ENCODE results near the gene CYP1B1. TPM values are rescaled to one million over a fixed set of nuclear protein-coding genes. Genes with fewer than 3 reads are reported as not detected.

Gene CYP1B1
- total RNA-seq, 6 experiments from 2014 or later, result 0.17 TPM; not detected in 5

DNA sequence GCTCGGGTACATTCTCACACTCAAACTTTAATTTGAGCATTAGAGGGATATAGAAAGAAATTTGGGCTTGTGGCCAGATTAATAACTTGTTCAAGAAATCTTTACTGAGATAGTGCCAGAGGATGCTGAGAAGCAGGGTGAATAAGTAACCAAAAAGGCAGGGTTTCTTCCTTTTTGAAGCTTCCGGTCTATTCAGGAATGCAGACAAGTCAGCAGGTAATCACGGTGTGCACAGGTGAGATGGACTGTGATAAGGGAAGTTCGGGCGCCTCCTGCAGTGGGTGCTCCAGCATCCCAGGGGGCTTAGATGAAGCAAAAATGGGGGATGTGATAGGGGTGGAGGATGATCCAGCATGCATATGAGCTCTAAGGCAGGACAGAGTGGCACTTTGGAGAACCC is 44.9 kb upstream of the CYP1B1 start:
- H3K9me3 Mint-ChIP-seq, result no peaks in the 10 kb centered on the region
- H3K27me3 Mint-ChIP-seq (ENCODE audit: insufficient read depth), result peaks cover 17% of the 10 kb centered on the region
- no peak overlapping the region for H3K4me3 Mint-ChIP-seq
- no peak overlapping the region for H3K27ac Mint-ChIP-seq
- no peak for DNase-seq
- TF ChIP-seq, protein P1, sequence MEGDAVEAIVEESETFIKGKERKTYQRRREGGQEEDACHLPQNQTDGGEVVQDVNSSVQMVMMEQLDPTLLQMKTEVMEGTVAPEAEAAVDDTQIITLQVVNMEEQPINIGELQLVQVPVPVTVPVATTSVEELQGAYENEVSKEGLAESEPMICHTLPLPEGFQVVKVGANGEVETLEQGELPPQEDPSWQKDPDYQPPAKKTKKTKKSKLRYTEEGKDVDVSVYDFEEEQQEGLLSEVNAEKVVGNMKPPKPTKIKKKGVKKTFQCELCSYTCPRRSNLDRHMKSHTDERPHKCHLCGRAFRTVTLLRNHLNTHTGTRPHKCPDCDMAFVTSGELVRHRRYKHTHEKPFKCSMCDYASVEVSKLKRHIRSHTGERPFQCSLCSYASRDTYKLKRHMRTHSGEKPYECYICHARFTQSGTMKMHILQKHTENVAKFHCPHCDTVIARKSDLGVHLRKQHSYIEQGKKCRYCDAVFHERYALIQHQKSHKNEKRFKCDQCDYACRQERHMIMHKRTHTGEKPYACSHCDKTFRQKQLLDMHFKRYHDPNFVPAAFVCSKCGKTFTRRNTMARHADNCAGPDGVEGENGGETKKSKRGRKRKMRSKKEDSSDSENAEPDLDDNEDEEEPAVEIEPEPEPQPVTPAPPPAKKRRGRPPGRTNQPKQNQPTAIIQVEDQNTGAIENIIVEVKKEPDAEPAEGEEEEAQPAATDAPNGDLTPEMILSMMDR (IDR thresholded peaks at IDR 0.05), result no peak
- peaks cover 7% of the 10 kb centered on the region for H3K4me1 Mint-ChIP-seq (ENCODE audit: low read depth)
- H3K36me3 Mint-ChIP-seq (ENCODE audit: low read depth), result no peaks in the 10 kb centered on the region

DNA sequence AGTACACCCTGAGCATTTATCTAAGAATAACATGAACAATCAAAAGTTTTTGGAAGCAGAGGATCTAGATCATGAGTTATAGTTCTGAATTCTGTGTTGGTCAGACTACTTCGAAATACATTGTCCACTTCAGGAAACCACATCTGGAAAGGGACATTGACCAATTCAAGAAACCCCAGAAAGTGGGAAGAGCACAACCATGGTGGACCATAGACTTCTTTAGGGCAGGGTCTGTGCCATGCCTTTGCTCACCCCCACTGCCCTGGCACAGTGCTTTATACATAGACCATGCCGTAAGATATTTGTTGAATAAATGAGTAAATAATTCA is 44.3 kb upstream of the CYP1B1 start:
- no peak for DNase-seq
- no peak overlapping the region for H3K27ac Mint-ChIP-seq
- TF ChIP-seq, protein P1 (IDR thresholded peaks at IDR 0.05), result no peak
- no peaks in the 10 kb centered on the region for H3K9me3 Mint-ChIP-seq
- H3K36me3 Mint-ChIP-seq (ENCODE audit: low read depth), result no peaks in the 10 kb centered on the region
- peaks cover 17% of the 10 kb centered on the region for H3K27me3 Mint-ChIP-seq (ENCODE audit: insufficient read depth)
- peaks cover 12% of the 10 kb centered on the region for H3K4me1 Mint-ChIP-seq (ENCODE audit: low read depth)
- H3K4me3 Mint-ChIP-seq, result no peak overlapping the region

- no peaks in the 10 kb centered on the region for H3K36me3 Mint-ChIP-seq (ENCODE audit: low read depth)
- H3K27me3 Mint-ChIP-seq (ENCODE audit: insufficient read depth), result peaks cover 18% of the 10 kb centered on the region
- H3K9me3 Mint-ChIP-seq, result no peaks in the 10 kb centered on the region; the same call in 1 of the 2 replicates
- H3K4me1 Mint-ChIP-seq (ENCODE audit: low read depth), result peaks cover 12% of the 10 kb centered on the region
- no peak overlapping the region for H3K4me3 Mint-ChIP-seq
- DNase-seq, result peak; percentile 65
- TF ChIP-seq, protein P1 (IDR thresholded peaks at IDR 0.05), result no peak
- no peak overlapping the region for H3K27ac Mint-ChIP-seq
Measured at GRCh38 chr2:38116762-38117161, 40.8 kb upstream of the CYP1B1 start.

DNA sequence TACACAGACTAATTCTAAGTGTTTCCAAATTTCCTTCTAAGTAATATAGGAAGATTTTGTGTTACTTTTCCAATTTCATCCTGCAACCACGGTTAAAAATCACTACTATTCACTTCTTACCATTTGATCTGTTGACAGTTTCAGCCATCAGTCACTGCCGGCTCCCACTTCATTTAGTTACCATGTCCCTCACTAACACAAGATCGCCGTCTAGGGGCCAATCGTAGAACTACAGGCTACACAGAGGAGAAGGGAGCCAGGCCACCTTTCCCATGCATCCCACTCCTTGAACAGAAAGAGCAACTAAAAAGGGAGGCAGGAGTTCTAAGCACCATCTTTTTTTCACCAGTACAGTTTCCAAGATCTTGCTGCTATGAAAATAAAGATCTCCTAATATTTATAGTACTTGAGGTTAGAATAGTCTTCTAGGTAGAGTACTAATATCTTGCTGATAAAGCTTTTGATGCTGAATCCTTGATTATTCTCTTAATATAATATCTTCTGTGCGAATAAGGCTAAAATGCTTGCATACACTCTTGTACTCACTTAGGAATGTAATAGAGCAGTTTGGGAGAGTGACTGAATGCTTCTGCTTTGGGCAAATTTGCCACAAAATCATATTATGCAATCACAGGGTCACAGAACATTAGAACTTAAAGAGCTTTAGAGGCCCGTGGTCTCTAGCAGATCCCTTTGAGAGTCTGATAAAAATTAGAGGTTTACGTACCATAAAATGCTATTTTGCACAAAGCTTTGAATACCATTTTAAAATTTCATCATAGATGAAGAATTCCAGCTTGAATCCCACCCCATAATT is 39.5 kb upstream of the CYP1B1 start:
- H3K9me3 Mint-ChIP-seq, result no peaks in the 10 kb centered on the region; the same call in 1 of the 2 replicates
- TF ChIP-seq, protein P1 (IDR thresholded peaks at IDR 0.05), result peak; percentile 98
- H3K36me3 Mint-ChIP-seq (ENCODE audit: low read depth), result no peaks in the 10 kb centered on the region
- H3K4me3 Mint-ChIP-seq, result no peak overlapping the region
- no peak overlapping the region for H3K27ac Mint-ChIP-seq
- peaks cover 12% of the 10 kb centered on the region for H3K4me1 Mint-ChIP-seq (ENCODE audit: low read depth)
- peaks cover 24% of the 10 kb centered on the region for H3K27me3 Mint-ChIP-seq (ENCODE audit: insufficient read depth)
- peak; percentile 30 for DNase-seq

- H3K27me3 Mint-ChIP-seq (ENCODE audit: insufficient read depth), result peaks cover 33% of the 10 kb centered on the region
- no peak overlapping the region for H3K27ac Mint-ChIP-seq
- no peak for DNase-seq
- TF ChIP-seq, protein P1 (IDR thresholded peaks at IDR 0.05), result no peak
- H3K4me1 Mint-ChIP-seq (ENCODE audit: low read depth), result peaks cover 12% of the 10 kb centered on the region
- no peaks in the 10 kb centered on the region; the same call in 1 of the 2 replicates for H3K9me3 Mint-ChIP-seq
- H3K4me3 Mint-ChIP-seq, result no peak overlapping the region
- H3K36me3 Mint-ChIP-seq (ENCODE audit: low read depth), result no peaks in the 10 kb centered on the region
Measured at GRCh38 chr2:38113981-38114708, 38.2 kb upstream of the CYP1B1 start.
